Loucy (cell line): ENCODE data around the gene STIL.

Source experiments
- H2AFZ ChIP-seq: fragments of 200-600 bp; sonication (generic); 2 replicates; pipeline ENCODE4 v1.6.0; 2016; ENCODE audit warnings: antibody characterized with exemption, mild to moderate bottlenecking, low read length, moderate library complexity
- H3F3A ChIP-seq: fragments of 200-600 bp; 2 replicates; pipeline ENCODE4 v1.6.0; 2016; ENCODE audit warnings: antibody characterized with exemption, low read depth, mild to moderate bottlenecking
- H3K27me3 ChIP-seq: fragments of 200-600 bp; sonication (generic); 2 replicates; pipeline ENCODE4 v1.6.1; 2014; ENCODE audit warnings: low read length, mild to moderate bottlenecking; ENCODE audit not compliant: insufficient read depth, poor library complexity, severe bottlenecking
- H3K36me3 ChIP-seq: fragments of 200-600 bp; sonication (generic); 2 replicates; pipeline ENCODE4 v1.6.1; 2016; ENCODE audit warnings: low read length; ENCODE audit not compliant: insufficient read depth
- H3K4me1 ChIP-seq: fragments of 200-600 bp; sonication (generic); 2 replicates; pipeline ENCODE4 v1.5.1; 2014; ENCODE audit warnings: low read length, mild to moderate bottlenecking; ENCODE audit not compliant: insufficient read depth, poor library complexity, severe bottlenecking
- H3K4me2 ChIP-seq: fragments of 200-600 bp; sonication (generic); 2 replicates; pipeline ENCODE4 v1.6.0; 2014; ENCODE audit warnings: antibody characterized with exemption, low read length, low read depth, mild to moderate bottlenecking; ENCODE audit not compliant: poor library complexity, severe bottlenecking
- H3K4me3 ChIP-seq: fragments of 200-600 bp; sonication (generic); 2 replicates; pipeline ENCODE4 v1.5.1; 2014; ENCODE audit warnings: low read length, mild to moderate bottlenecking, mixed read lengths; ENCODE audit not compliant: poor library complexity, severe bottlenecking
- H3K79me2 ChIP-seq: fragments of 200-600 bp; sonication (generic); 2 replicates; pipeline ENCODE4 v1.6.1; 2014; ENCODE audit warnings: low read length; ENCODE audit not compliant: insufficient read depth
- H3K9ac ChIP-seq: fragments of 200-600 bp; sonication (generic); 2 replicates; pipeline ENCODE4 v1.6.0; 2014; ENCODE audit warnings: mild to moderate bottlenecking, low read depth, low read length, moderate library complexity; ENCODE audit not compliant: poor library complexity, severe bottlenecking
- H3K9me2 ChIP-seq: fragments of 200-600 bp; sonication (generic); replicated peaks from 2 replicates; pipeline ENCODE4 v1.6.1; 2016; ENCODE audit warnings: low read depth, low read length, mixed read lengths
- H3K9me3 ChIP-seq: fragments of 200-600 bp; sonication (generic); 2 replicates; pipeline ENCODE4 v1.6.1; 2014; ENCODE audit warnings: mild to moderate bottlenecking, antibody characterized with exemption, low read length, low read depth; ENCODE audit not compliant: insufficient read depth
- H4K20me1 ChIP-seq: fragments of 200-600 bp; sonication (generic); 2 replicates; pipeline ENCODE4 v1.6.0; 2014; ENCODE audit warnings: antibody characterized with exemption, low read length, mild to moderate bottlenecking; ENCODE audit not compliant: insufficient read depth, poor library complexity, severe bottlenecking
- EZH2phosphoT487 ChIP-seq: fragments of 200-600 bp; IDR thresholded peaks from 2 replicates; pipeline ENCODE4 v1.6.1; 2018; ENCODE audit warnings: antibody characterized with exemption, mild to moderate bottlenecking, moderate library complexity, borderline replicate concordance
- TF ChIP-seq, protein P1 (sequence below): fragments of 200-600 bp; sonication (generic); conservative IDR thresholded peaks from 2 replicates; pipeline ENCODE4 v1.5.1; 2014; ENCODE audit warnings: mild to moderate bottlenecking, antibody characterized with exemption, low read length

STIL gene

DNA sequence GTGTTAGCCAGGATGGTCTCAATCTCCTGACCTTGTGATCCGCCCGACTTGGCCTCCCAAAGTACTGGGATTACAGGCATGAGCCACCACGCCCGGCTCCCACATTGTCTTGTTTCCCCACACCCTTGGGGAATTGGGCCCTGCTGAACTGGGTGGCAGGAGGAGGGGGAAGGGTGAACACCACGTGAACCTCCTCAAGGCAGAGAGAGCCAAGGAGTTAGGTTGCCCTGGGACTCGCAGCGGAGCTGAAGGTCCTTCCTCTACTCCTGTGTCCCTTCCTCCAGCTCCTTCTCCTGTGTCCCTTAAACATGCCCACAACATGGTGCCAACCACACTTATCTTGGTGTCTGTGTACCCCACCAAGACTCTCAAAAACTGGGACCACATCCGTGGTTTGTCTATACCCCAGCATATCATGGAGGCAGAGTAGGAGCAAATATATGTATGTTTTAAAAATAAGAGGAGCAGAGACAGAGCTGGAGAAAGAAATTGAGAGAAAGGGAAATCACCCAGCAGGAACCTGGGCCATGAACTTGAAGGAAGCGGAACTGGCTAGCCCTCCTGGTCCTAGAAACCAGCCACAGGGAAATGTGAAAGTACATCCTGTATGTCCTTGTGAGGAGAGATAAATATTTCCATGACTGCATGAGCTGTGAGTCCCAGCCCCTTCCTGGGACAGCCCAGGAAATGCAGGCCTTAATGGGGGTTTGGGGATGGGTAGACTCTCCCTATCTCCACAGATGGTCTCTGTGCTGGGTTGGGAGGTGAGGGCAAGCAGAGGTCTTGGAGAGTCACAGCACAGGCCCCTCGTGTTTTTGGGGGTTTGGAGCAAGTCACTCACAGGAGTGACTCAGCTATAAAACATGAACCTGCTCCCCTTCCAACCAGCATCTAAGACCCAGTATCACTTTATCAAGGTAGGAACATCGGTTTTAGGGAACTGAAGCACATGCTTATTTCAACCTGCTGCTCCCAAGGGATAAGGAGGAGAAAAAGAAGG, 72.5 kb downstream of the STIL start:
- Histone ChIP-seq H2AFZ (0 out of 2 replicates have a peak overlapping the region, but pooled peaks have one; percentile 4), H3K4me1 (no peaks in the 10 kb centered on the region), H3K27me3 (no peaks in the 10 kb centered on the region), H3K4me2 (no peak overlapping the region), H3K4me3 (no peak overlapping the region), H4K20me1 (no peaks in the 10 kb centered on the region), H3K79me2 (no peaks in the 10 kb centered on the region), H3K36me3 (no peaks in the 10 kb centered on the region), H3K9me2 (no peaks in the 10 kb centered on the region), H3F3A (no peaks in the 10 kb centered on the region), H3K9ac (no peak overlapping the region), H3K9me3 (no peaks in the 10 kb centered on the region)
- TF ChIP-seq EZH2phosphoT487, result no peak

DNA sequence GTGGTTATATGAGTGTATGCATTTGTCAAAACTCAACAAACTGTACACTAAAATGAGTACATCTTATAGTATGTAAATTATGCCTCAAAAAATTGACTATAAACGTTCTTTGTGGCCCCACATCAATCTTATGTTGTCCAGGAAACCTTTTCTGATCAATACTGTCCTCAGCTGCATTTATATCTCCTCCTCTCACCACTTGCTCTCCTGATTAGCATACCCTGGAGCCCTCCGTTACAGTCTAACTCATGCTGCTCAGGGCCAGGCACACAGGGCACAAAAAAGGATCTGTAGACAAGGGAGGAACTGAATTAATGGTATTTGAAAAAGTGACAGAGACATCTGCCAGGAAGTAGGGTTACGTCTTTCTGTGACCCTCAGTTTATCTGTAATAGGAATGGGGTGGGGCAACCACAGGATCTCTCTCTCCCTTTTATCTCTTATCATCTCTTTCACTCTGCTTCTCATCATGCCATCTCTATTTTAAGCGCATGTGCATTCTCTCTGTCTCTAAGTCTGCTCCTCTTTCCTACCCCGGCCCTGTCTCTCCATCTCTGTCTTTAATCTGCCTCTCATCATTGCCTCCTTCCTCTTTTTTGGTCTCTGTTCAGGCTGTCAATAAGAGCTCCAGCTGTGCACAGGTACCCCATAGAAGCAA, 74.9 kb downstream of the STIL start:
- TF ChIP-seq, protein P1, sequence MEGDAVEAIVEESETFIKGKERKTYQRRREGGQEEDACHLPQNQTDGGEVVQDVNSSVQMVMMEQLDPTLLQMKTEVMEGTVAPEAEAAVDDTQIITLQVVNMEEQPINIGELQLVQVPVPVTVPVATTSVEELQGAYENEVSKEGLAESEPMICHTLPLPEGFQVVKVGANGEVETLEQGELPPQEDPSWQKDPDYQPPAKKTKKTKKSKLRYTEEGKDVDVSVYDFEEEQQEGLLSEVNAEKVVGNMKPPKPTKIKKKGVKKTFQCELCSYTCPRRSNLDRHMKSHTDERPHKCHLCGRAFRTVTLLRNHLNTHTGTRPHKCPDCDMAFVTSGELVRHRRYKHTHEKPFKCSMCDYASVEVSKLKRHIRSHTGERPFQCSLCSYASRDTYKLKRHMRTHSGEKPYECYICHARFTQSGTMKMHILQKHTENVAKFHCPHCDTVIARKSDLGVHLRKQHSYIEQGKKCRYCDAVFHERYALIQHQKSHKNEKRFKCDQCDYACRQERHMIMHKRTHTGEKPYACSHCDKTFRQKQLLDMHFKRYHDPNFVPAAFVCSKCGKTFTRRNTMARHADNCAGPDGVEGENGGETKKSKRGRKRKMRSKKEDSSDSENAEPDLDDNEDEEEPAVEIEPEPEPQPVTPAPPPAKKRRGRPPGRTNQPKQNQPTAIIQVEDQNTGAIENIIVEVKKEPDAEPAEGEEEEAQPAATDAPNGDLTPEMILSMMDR, result no peak
- TF ChIP-seq EZH2phosphoT487, result no peak
- Histone ChIP-seq H2AFZ (no peak overlapping the region), H3F3A (no peaks in the 10 kb centered on the region), H3K79me2 (no peaks in the 10 kb centered on the region), H3K9me3 (no peaks in the 10 kb centered on the region), H3K9me2 (no peaks in the 10 kb centered on the region), H3K4me1 (no peaks in the 10 kb centered on the region), H3K36me3 (no peaks in the 10 kb centered on the region), H3K27me3 (no peaks in the 10 kb centered on the region), H4K20me1 (no peaks in the 10 kb centered on the region), H3K9ac (no peak overlapping the region), H3K4me3 (no peak overlapping the region), H3K4me2 (no peak overlapping the region)

DNA sequence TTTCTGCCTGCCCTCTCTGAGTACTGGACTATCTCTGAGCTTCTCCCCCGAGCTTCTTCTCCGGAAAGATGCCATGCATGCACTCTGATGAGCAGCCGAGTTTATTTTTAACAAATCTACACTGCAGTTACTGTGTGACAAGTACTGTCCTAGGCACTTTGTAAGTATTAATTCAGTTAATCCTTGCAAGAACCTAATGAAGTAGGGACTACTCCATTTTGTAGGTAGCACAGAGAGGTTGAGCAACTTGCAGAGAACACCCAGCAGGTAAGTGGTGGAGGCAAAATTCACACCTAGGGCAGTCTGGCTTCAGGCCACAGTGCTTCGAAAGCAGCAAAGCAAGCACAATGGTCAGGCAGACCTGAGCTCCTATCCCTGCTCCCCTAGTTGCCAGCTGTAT, 78.1 kb downstream of the STIL start:
- no peaks in the 10 kb centered on the region for H3K27me3 ChIP-seq

More for the DNA sequence above, 78.1 kb downstream of the STIL start:
- no peak for TF ChIP-seq EZH2phosphoT487
- TF ChIP-seq, protein P1, result no peak
- no peaks in the 10 kb centered on the region for H3K79me2 ChIP-seq
- no peaks in the 10 kb centered on the region for H3K9me2 ChIP-seq
- no peak overlapping the region for H3K9ac ChIP-seq
- no peaks in the 10 kb centered on the region for H3K9me3 ChIP-seq
- no peaks in the 10 kb centered on the region for H3K36me3 ChIP-seq
- no peak overlapping the region for H2AFZ ChIP-seq
- H4K20me1 ChIP-seq, result no peaks in the 10 kb centered on the region
- H3K4me3 ChIP-seq, result no peak overlapping the region
- H3K4me2 ChIP-seq, result no peak overlapping the region
- H3K4me1 ChIP-seq, result no peaks in the 10 kb centered on the region
- H3F3A ChIP-seq, result no peaks in the 10 kb centered on the region
